Fibroblast of lung (primary cell): ENCODE data around the gene GAS2L1. TPM values are rescaled to one million over a fixed set of nuclear protein-coding genes. Genes with fewer than 3 reads are reported as not detected.
"Not testable (repeated sequence)": the region's sequence is repeated elsewhere in the genome, so short reads cannot be mapped to it uniquely, and the experiment has no call there.

Source experiments
- DNase-seq, 2 donors: peaks; one replicate each; pipeline versions ENCODE4 v3.0.0 to v3.0.0-alpha.2; 2010; ENCODE audit warnings: low read depth in 2 of 2
- H2AFZ ChIP-seq: 2 replicates; pipeline ENCODE4 v1.5.1; 2012; ENCODE audit warnings: low read length, control low read depth, inconsistent platforms
- H3K27ac ChIP-seq: 2 replicates; pipeline ENCODE4 v1.5.1; 2011; ENCODE audit warnings: low read length, control low read depth; ENCODE audit not compliant: insufficient read depth
- H3K27me3 ChIP-seq: 2 replicates; pipeline ENCODE4 v1.5.1; 2011; ENCODE audit warnings: mild to moderate bottlenecking, low read length; ENCODE audit not compliant: control insufficient read depth, insufficient read depth
- H3K36me3 ChIP-seq: 2 replicates; pipeline ENCODE4 v1.5.1; 2011; ENCODE audit warnings: low read length; ENCODE audit not compliant: control insufficient read depth, insufficient read depth
- H3K4me1 ChIP-seq: 2 replicates; pipeline ENCODE4 v1.5.1; 2011; ENCODE audit warnings: low read length; ENCODE audit not compliant: control insufficient read depth, insufficient read depth; ENCODE audit errors: extremely low read depth
- H3K4me2 ChIP-seq: 2 replicates; pipeline ENCODE4 v1.5.1; 2011; ENCODE audit warnings: low read length, control low read depth; ENCODE audit not compliant: insufficient read depth; ENCODE audit errors: extremely low read depth
- H3K4me3 ChIP-seq, 4 experiments: fragments of 200-600 bp in 1 of 4; sonication (generic) in 1 of 4; replicated peaks in 1 of 4; 2 replicates each; pipeline ENCODE4 v1.5.1; 2011 to 2016; ENCODE audit warnings: low read length in 4 of 4, low read depth in 3 of 4, mild to moderate bottlenecking in 3 of 4, control low read depth in 2 of 4, inconsistent platforms in 1 of 4, mixed read lengths in 1 of 4; ENCODE audit not compliant: insufficient read depth in 1 of 4; ENCODE audit errors: control extremely low read depth in 1 of 4
- H3K79me2 ChIP-seq: 2 replicates; pipeline ENCODE4 v1.5.1; 2012; ENCODE audit warnings: mild to moderate bottlenecking, low read length, inconsistent platforms; ENCODE audit not compliant: control insufficient read depth, insufficient read depth
- H3K9ac ChIP-seq: 2 replicates; pipeline ENCODE4 v1.5.1; 2011; ENCODE audit warnings: mild to moderate bottlenecking, low read length, control low read depth; ENCODE audit not compliant: insufficient read depth
- H3K9me3 ChIP-seq: 2 replicates; pipeline ENCODE4 v1.5.1; 2012; ENCODE audit warnings: low read depth, low read length; ENCODE audit not compliant: control insufficient read depth, insufficient read depth
- H4K20me1 ChIP-seq: 2 replicates; pipeline ENCODE4 v1.5.1; 2011; ENCODE audit warnings: low read length; ENCODE audit not compliant: control insufficient read depth, insufficient read depth; ENCODE audit errors: extremely low read depth
- EZH2 ChIP-seq: IDR thresholded peaks from 2 replicates; pipeline ENCODE4 v1.5.1; 2012; ENCODE audit warnings: low read length, control low read depth, mild to moderate bottlenecking; ENCODE audit errors: missing control alignments
- polyA plus RNA-seq, 2 donors: library from polyadenylated mRNA; depleted of rRNA in 1 of 2; stranded (reverse) in 1 of 2; unstranded in 1 of 2; fragments of >200 nt; gene quantifications; 2 replicates each; pipeline ENCODE4 v1.2.1, GENCODE V29; 2011 to 2012; ENCODE audit warnings: missing spikeins in 1 of 2
- total RNA-seq: library from RNA; depleted of rRNA; stranded (reverse); fragments of >200 nt; gene quantifications from 2 replicates; pipeline ENCODE4 v1.2.1, GENCODE V29; 2014
- TF ChIP-seq, protein P1 (sequence below), 2 donors: IDR thresholded peaks in 1 of 2; conservative IDR thresholded peaks in 1 of 2; 1 replicate in 1 of 2; 2 replicates in 1 of 2; pipeline ENCODE4 v1.5.1; 2011 to 2012; ENCODE audit warnings: low read length in 2 of 2, control low read depth in 1 of 2, inconsistent platforms in 1 of 2, low read depth in 1 of 2, mild to moderate bottlenecking in 1 of 2

Gene GAS2L1
- total and polyA plus RNA-seq, 2 donors (not counting 1 experiment from before 2014, with no cell fraction given) = 5.4 to 8.9 TPM

DNA sequence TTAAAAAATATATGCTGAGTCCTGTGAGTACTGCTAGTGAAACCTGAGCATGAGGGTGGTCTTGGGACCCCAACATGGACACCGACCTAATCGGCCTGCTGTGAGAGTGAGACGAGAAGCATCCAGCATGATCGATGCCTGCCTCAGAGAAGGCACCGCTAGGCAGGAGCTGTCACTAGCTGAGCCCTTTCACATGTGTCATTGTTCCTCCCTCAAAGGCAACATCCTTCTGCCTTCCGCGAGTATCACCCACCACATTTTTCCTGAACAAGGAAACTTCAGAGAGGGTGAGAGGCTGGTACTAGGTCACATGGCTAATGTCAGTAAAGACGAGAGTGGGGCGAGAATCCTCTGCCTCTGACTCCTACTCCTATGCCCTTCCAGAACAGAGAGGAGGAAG, 46.3 kb downstream of the GAS2L1 start:
- Histone ChIP-seq H3K27me3 (no peaks in the 10 kb centered on the region), H3K27ac (no peak overlapping the region), H3K4me3 (no peak overlapping the region), H3K9me3 (no peaks in the 10 kb centered on the region), H3K9ac (no peak overlapping the region), H3K4me1 (no peaks in the 10 kb centered on the region), H3K4me2 (no peak overlapping the region), H3K79me2 (no peaks in the 10 kb centered on the region), H3K36me3 (peaks cover 24% of the 10 kb centered on the region), H4K20me1 (no peaks in the 10 kb centered on the region), H2AFZ (no peak overlapping the region)
- DNase-seq = no peak
- TF ChIP-seq, protein P1, sequence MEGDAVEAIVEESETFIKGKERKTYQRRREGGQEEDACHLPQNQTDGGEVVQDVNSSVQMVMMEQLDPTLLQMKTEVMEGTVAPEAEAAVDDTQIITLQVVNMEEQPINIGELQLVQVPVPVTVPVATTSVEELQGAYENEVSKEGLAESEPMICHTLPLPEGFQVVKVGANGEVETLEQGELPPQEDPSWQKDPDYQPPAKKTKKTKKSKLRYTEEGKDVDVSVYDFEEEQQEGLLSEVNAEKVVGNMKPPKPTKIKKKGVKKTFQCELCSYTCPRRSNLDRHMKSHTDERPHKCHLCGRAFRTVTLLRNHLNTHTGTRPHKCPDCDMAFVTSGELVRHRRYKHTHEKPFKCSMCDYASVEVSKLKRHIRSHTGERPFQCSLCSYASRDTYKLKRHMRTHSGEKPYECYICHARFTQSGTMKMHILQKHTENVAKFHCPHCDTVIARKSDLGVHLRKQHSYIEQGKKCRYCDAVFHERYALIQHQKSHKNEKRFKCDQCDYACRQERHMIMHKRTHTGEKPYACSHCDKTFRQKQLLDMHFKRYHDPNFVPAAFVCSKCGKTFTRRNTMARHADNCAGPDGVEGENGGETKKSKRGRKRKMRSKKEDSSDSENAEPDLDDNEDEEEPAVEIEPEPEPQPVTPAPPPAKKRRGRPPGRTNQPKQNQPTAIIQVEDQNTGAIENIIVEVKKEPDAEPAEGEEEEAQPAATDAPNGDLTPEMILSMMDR (conservative IDR thresholded peaks at IDR 0.05 in 1 of 2, IDR thresholded peaks at IDR 0.05 in 1 of 2; ENCODE audit: low read depth in 1 of 2, low read length in 2 of 2) = no peak
- TF ChIP-seq EZH2 = no peak

DNA sequence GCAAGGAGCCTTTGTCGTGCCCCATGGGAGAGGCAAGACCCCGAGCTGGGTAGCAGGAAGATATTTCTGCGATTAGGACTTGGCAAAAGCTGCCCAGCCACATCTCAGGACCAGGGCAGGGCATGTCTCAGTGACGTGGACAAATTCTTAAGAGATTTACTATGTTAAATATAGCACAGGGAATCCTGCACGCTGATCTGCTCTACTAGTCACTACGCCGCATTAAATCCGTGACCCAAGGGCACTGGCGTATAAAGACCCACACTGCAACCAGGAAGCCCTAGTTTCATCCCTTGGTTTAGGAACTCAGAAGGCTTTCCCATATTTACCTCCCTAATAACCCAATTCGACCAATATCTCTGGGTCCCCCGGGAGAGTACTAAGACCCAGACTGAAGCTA, 46.8 kb downstream of the GAS2L1 start:
- Histone ChIP-seq H3K9ac (no peak overlapping the region), H3K4me1 (no peaks in the 10 kb centered on the region), H3K9me3 (no peaks in the 10 kb centered on the region), H3K4me2 (no peak overlapping the region), H2AFZ (no peak overlapping the region), H4K20me1 (no peaks in the 10 kb centered on the region), H3K79me2 (no peaks in the 10 kb centered on the region), H3K27ac (no peak overlapping the region), H3K27me3 (no peaks in the 10 kb centered on the region), H3K4me3 (no peak overlapping the region), H3K36me3 (peaks cover 28% of the 10 kb centered on the region)
- no peak for DNase-seq
- TF ChIP-seq, protein P1 (conservative IDR thresholded peaks at IDR 0.05 in 1 of 2, IDR thresholded peaks at IDR 0.05 in 1 of 2; ENCODE audit: low read depth in 1 of 2, low read length in 2 of 2) = no peak
- TF ChIP-seq EZH2 = no peak

GRCh38 chr22:29353860-29354259, 47.4 kb downstream of the GAS2L1 start:
- no peak overlapping the region for H3K27ac ChIP-seq
- H4K20me1 ChIP-seq = no peaks in the 10 kb centered on the region
- DNase-seq = no peak
- H3K9me3 ChIP-seq = no peaks in the 10 kb centered on the region
- no peaks in the 10 kb centered on the region for H3K79me2 ChIP-seq
- H3K4me1 ChIP-seq = no peaks in the 10 kb centered on the region
- no peak overlapping the region for H3K9ac ChIP-seq
- H2AFZ ChIP-seq = no peak overlapping the region
- no peaks in the 10 kb centered on the region for H3K27me3 ChIP-seq
- no peak overlapping the region for H3K4me2 ChIP-seq
- peaks cover 28% of the 10 kb centered on the region for H3K36me3 ChIP-seq
- TF ChIP-seq EZH2 = no peak
- TF ChIP-seq, protein P1 (conservative IDR thresholded peaks at IDR 0.05 in 1 of 2, IDR thresholded peaks at IDR 0.05 in 1 of 2; ENCODE audit: low read depth in 1 of 2, low read length in 2 of 2) = no peak
- H3K4me3 ChIP-seq = no peak overlapping the region

GRCh38 chr22:29357193-29357890, 50.9 kb downstream of the GAS2L1 start:
- H3K9me3 ChIP-seq, H3K4me1 ChIP-seq, DNase-seq, H3K27me3 ChIP-seq, H3K27ac ChIP-seq, H3K9ac ChIP-seq, H3K79me2 ChIP-seq, H4K20me1 ChIP-seq, H3K4me2 ChIP-seq, H3K4me3 ChIP-seq, H2AFZ ChIP-seq: not testable (repeated sequence)
- H3K36me3 ChIP-seq = peaks cover 13% of the 10 kb centered on the region
